Skeletal muscle tissue (tissue), 4 donors: Measurements from ENCODE around the gene GLCCI1. TPM values are rescaled to one million over a fixed set of nuclear protein-coding genes. Genes with fewer than 3 reads are reported as not detected.
"Not testable (repeated sequence)": the region's sequence is repeated elsewhere in the genome, so short reads cannot be mapped to it uniquely, and the experiment has no call there.

Experiments used
- H3K27ac ChIP-seq: one replicate; pipeline ENCODE4 v1.7.0; 2013; ENCODE audit warnings: mild to moderate bottlenecking, low read depth, low read length, inconsistent platforms
- H3K27me3 ChIP-seq, 3 donors: one replicate each; pipeline ENCODE4 v1.7.0; 2013; ENCODE audit warnings: low read length in 3 of 3; ENCODE audit not compliant: control insufficient read depth in 3 of 3, insufficient read depth in 3 of 3
- H3K36me3 ChIP-seq, 3 donors: one replicate each; pipeline ENCODE4 v1.7.0; 2013; ENCODE audit warnings: low read length in 3 of 3; ENCODE audit not compliant: control insufficient read depth in 3 of 3, insufficient read depth in 3 of 3
- H3K4me1 ChIP-seq, 3 donors: one replicate each; pipeline ENCODE4 v1.7.0; 2013; ENCODE audit warnings: low read length in 3 of 3, mild to moderate bottlenecking in 3 of 3; ENCODE audit not compliant: control insufficient read depth in 3 of 3, insufficient read depth in 3 of 3
- H3K4me3 ChIP-seq, 3 donors: one replicate each; pipeline ENCODE4 v1.7.0; 2013; ENCODE audit warnings: low read length in 3 of 3
- H3K9ac ChIP-seq, 3 donors: one replicate each; pipeline ENCODE4 v1.7.0; 2013; ENCODE audit warnings: low read length in 3 of 3, mild to moderate bottlenecking in 3 of 3, moderate library complexity in 2 of 3, low read depth in 1 of 3
- H3K9me3 ChIP-seq, 3 donors: one replicate each; pipeline ENCODE4 v1.7.0; 2013; ENCODE audit warnings: low read length in 3 of 3; ENCODE audit not compliant: control insufficient read depth in 3 of 3
- total RNA-seq: library from RNA; depleted of rRNA; stranded (reverse); fragments of >200 nt; gene quantifications from one replicate; pipeline ENCODE4 v1.2.3, GENCODE V29; 2014
- donor health status: Osteomylitis.

Gene GLCCI1
- total RNA-seq, 1 donor from 2014 or later: 15.1 TPM

DNA sequence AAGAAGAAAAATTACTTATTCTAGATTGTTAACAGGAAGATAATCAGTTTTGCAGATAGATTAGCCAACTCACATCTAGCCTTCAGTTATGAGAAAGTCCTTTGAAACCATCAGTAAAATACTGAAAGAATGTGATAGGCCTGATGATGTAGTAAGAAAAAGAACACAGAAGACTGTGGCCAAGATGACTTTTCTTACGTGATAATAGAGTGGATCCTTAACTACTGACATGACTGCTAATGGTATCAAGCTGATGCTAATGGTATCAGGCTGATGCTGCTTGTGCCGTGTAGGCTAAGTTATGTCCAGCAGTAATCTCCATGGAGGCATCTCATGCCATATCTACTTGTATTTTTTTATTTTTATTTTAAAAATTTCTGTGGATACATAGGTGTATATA is 114.2 kb downstream of the GLCCI1 start:
- Histone ChIP-seq H3K27me3 (no peaks in the 10 kb centered on the region), H3K9me3 (no peaks in the 10 kb centered on the region), H3K4me3 (no peak overlapping the region), H3K9ac (no peak overlapping the region), H3K27ac (no peak overlapping the region), H3K4me1 (no peaks in the 10 kb centered on the region), H3K36me3 (peaks cover 0 to 11% (median 3%) of the 10 kb centered on the region in 3 donors)

DNA sequence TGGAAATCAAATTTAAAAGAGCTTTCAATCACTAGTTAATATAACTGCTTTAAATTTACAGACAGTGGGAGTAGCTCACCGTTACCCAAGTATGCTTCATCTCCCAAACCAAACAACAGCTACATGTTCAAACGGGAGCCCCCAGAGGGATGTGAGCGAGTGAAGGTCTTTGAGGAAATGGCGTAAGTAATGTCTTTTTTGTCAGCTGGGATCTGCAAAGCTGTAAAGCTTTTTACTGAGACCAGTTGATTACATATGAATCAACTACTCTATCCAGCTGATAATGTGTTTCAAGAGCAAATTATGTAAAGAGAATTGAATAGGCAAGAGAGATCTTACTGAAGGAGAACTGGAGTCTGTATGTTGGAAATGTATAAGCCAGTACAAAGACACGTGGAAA is 116.2 kb downstream of the GLCCI1 start:
- Histone ChIP-seq H3K9ac (no peak overlapping the region), H3K4me1 (no peaks in the 10 kb centered on the region), H3K4me3 (no peak overlapping the region), H3K27me3 (no peaks in the 10 kb centered on the region), H3K27ac (no peak overlapping the region), H3K9me3 (no peaks in the 10 kb centered on the region), H3K36me3 (peaks cover 0 to 11% (median 3%) of the 10 kb centered on the region in 3 donors)

GRCh38 chr7:8085420-8085819 is 116.8 kb downstream of the GLCCI1 start:
- no peaks in the 10 kb centered on the region for H3K4me1 ChIP-seq
- no peak overlapping the region for H3K9ac ChIP-seq
- H3K27me3 ChIP-seq: no peaks in the 10 kb centered on the region
- no peaks in the 10 kb centered on the region for H3K9me3 ChIP-seq
- peaks cover 0 to 11% (median 3%) of the 10 kb centered on the region in 3 donors for H3K36me3 ChIP-seq
- H3K4me3 ChIP-seq: no peak overlapping the region
- H3K27ac ChIP-seq: no peak overlapping the region

- Histone ChIP-seq H3K27me3 (no peaks in the 10 kb centered on the region), H3K4me3 (no peak overlapping the region), H3K9me3 (no peaks in the 10 kb centered on the region), H3K9ac (no peak overlapping the region), H3K27ac (no peak overlapping the region), H3K4me1 (no peaks in the 10 kb centered on the region), H3K36me3 (peaks cover 0 to 11% (median 3%) of the 10 kb centered on the region in 3 donors)
Observed at GRCh38 chr7:8086239-8086638, 117.6 kb downstream of the GLCCI1 start.

GRCh38 chr7:8089036-8089780 is 120.6 kb downstream of the GLCCI1 start:
- no peak overlapping the region for H3K4me3 ChIP-seq

GRCh38 chr7:8092140-8092539 is 123.5 kb downstream of the GLCCI1 start:
- H3K4me3 ChIP-seq: no peak overlapping the region
- H3K27me3 ChIP-seq: no peaks in the 10 kb centered on the region
- H3K36me3 ChIP-seq: peaks cover 0 to 2% (median 0%) of the 10 kb centered on the region in 3 donors
- H3K9ac ChIP-seq: no peak overlapping the region
- H3K4me1 ChIP-seq: peaks cover 3 to 7% (median 6%) of the 10 kb centered on the region in 3 donors
- no peaks in the 10 kb centered on the region for H3K9me3 ChIP-seq
- no peak overlapping the region for H3K27ac ChIP-seq

More at GRCh38 chr7:8089036-8089780, 120.6 kb downstream of the GLCCI1 start:
- Histone ChIP-seq H3K36me3 (peaks cover 0 to 11% (median 3%) of the 10 kb centered on the region in 3 donors), H3K4me1 (peaks cover 3 to 7% (median 6%) of the 10 kb centered on the region in 3 donors), H3K27ac (no peak overlapping the region), H3K9me3 (no peaks in the 10 kb centered on the region), H3K9ac (no peak overlapping the region), H3K27me3 (no peaks in the 10 kb centered on the region)

DNA sequence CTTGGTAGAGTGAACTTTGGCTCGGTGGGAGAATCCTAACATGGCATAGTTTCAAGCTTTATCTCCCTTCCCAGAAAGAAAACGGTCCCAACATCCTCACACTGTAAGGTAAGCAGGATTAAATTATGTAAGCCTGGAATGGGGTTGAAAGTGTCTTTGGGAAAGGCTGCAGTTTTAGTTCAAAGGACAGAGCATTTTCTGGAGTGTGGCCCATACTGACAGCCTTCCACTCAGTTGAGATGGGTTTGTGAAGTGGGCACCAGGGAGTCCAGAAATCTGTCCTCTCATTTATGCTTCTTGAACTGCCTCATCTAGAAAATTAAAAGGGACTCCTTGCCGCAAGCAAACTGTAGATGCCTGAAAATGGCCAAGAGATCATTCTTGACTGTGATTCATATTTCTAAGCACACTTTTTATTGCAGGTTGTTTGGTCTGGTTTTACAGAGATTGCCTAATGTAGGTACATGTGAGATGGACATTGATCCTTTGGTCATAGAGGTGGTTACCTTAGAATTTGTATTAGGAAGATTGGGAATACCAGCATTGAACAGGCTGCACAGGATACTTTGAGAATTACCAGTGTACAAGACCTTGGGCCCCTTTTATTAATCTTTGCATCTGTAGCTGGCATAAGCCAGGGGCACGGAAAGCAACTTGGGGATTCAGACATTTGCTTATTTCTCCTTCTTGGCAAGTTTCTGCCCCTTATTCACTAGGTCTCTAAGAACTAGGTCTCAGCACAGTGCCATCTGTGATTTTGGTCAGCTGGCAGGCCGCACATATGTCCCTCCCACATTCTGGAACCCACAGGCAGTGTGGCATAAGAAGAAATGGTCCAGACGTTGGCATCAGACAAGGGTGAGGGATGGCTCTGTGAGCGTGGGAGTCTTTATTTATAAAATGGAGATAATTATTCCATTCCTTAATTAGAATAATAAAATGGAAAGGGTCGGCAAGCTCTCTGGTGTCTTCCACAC is 125.9 kb downstream of the GLCCI1 start:
- Histone ChIP-seq H3K9me3 (no peaks in the 10 kb centered on the region), H3K4me1 (peaks cover 3 to 7% (median 6%) of the 10 kb centered on the region in 3 donors), H3K4me3 (no peak overlapping the region), H3K27ac (no peak overlapping the region), H3K9ac (no peak overlapping the region), H3K36me3 (no peaks in the 10 kb centered on the region), H3K27me3 (no peaks in the 10 kb centered on the region)

DNA sequence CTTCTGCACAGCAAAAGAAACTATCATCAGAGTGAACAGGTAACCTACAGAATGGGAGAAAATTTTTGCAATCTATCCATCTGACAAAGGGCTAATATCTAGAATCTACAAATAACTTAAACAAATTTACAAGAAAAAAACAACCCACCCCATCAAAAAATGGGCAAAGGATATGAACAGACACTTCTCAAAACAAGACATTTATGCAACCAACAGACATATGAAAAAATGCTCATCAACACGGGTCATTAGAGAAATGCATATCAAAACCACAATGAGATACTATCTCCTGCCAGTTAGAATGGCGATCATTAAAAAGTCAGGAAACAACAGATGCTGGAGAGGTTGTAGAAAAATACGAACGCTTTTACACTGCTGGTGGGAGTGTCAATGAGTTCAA is 132.7 kb downstream of the GLCCI1 start:
- not testable (repeated sequence) for H3K4me3 ChIP-seq, H3K27ac ChIP-seq, H3K36me3 ChIP-seq, H3K9ac ChIP-seq, H3K4me1 ChIP-seq, H3K27me3 ChIP-seq, H3K9me3 ChIP-seq

- Histone ChIP-seq H3K9me3 (no peaks in the 10 kb centered on the region), H3K9ac (no peak overlapping the region), H3K4me3 (no peak overlapping the region), H3K36me3 (no peaks in the 10 kb centered on the region), H3K27me3 (no peaks in the 10 kb centered on the region), H3K4me1 (no peaks in the 10 kb centered on the region), H3K27ac (no peak overlapping the region)
Observed at GRCh38 chr7:8103282-8103681, 134.7 kb downstream of the GLCCI1 start.
